Kidney epithelial cell (primary cell): Measurements from ENCODE around the gene CHRNA1. TPM values are rescaled to one million over a fixed set of nuclear protein-coding genes. Genes with fewer than 3 reads are reported as not detected.

ENCODE experiments used
- DNase-seq: peaks from one replicate; pipeline ENCODE4 v3.0.0-alpha.2; 2010; ENCODE audit warnings: low read depth
- H3K27me3 ChIP-seq: 2 replicates; pipeline ENCODE4 v1.6.0; 2011; ENCODE audit warnings: low read length; ENCODE audit not compliant: control insufficient read depth, insufficient read depth
- H3K36me3 ChIP-seq: 2 replicates; pipeline ENCODE4 v1.5.1; 2011; ENCODE audit warnings: low read length; ENCODE audit not compliant: control insufficient read depth, insufficient read depth
- H3K4me3 ChIP-seq: 2 replicates; pipeline ENCODE4 v1.5.1; 2011; ENCODE audit warnings: low read depth, mild to moderate bottlenecking, control low read depth, low read length
- CTCF ChIP-seq: IDR thresholded peaks from 2 replicates; pipeline ENCODE4 v1.5.1; 2011; ENCODE audit warnings: mild to moderate bottlenecking, moderate library complexity, low read length, control low read depth, inconsistent platforms; ENCODE audit not compliant: insufficient read depth, poor library complexity, severe bottlenecking
- total RNA-seq: library from RNA; depleted of rRNA; stranded (reverse); fragments of >200 nt; gene quantifications from 2 replicates; pipeline ENCODE4 v1.2.3, GENCODE V29; 2015

CHRNA1 gene
- total RNA-seq, 1 donor from 2014 or later = not detected

GRCh38 chr2:174729797-174730697, 34.2 kb downstream of the CHRNA1 start:
- no peak for DNase-seq
- TF ChIP-seq CTCF = no peak
- peak overlapping the region; percentile 31 for H3K4me3 ChIP-seq
- H3K36me3 ChIP-seq = no peaks in the 10 kb centered on the region
- peaks cover 19% of the 10 kb centered on the region for H3K27me3 ChIP-seq

- no peak for DNase-seq
- Histone ChIP-seq H3K36me3 (no peaks in the 10 kb centered on the region), H3K4me3 (no peak overlapping the region), H3K27me3 (peaks cover 19% of the 10 kb centered on the region)
- TF ChIP-seq CTCF = no peak
Measured at GRCh38 chr2:174728096-174728495, 36.2 kb downstream of the CHRNA1 start.

- TF ChIP-seq CTCF = no peak
- Histone ChIP-seq H3K27me3 (peaks cover 12% of the 10 kb centered on the region), H3K4me3 (no peak overlapping the region), H3K36me3 (no peaks in the 10 kb centered on the region)
- DNase-seq = no peak
Measured at GRCh38 chr2:174726212-174726611, 38.1 kb downstream of the CHRNA1 start.

- no peak for TF ChIP-seq CTCF
- no peak for DNase-seq
- Histone ChIP-seq H3K4me3 (no peak overlapping the region), H3K27me3 (no peaks in the 10 kb centered on the region), H3K36me3 (no peaks in the 10 kb centered on the region)
Measured at GRCh38 chr2:174722942-174723592, 41.2 kb downstream of the CHRNA1 start.

GRCh38 chr2:174719016-174719415, 45.3 kb downstream of the CHRNA1 start:
- Histone ChIP-seq H3K4me3 (no peak overlapping the region), H3K27me3 (no peaks in the 10 kb centered on the region), H3K36me3 (no peaks in the 10 kb centered on the region)
- no peak for TF ChIP-seq CTCF
- DNase-seq = no peak

GRCh38 chr2:174718591-174718990, 45.7 kb downstream of the CHRNA1 start:
- Histone ChIP-seq H3K27me3 (no peaks in the 10 kb centered on the region), H3K36me3 (no peaks in the 10 kb centered on the region), H3K4me3 (no peak overlapping the region)
- no peak for TF ChIP-seq CTCF
- DNase-seq = no peak
